ACC112 (cell line): ENCODE results near the gene SLC16A5.

Experiments used
- H2AFZ ChIP-seq: fragments of 200-600 bp; sonication (generic); one replicate; pipeline ENCODE4 v1.6.0; 2017; ENCODE audit warnings: antibody characterized with exemption, low read length; ENCODE audit not compliant: unreplicated experiment
- H3K27ac ChIP-seq: fragments of 200-600 bp; sonication (generic); 2 replicates; pipeline ENCODE4 v1.5.1; 2014; ENCODE audit warnings: low read depth, mild to moderate bottlenecking, antibody characterized with exemption, low read length, moderate library complexity
- H3K27me3 ChIP-seq: fragments of 200-600 bp; sonication (generic); 2 replicates; pipeline ENCODE4 v1.6.1; 2014; ENCODE audit warnings: mild to moderate bottlenecking, antibody characterized with exemption, low read length, moderate library complexity, mixed read lengths; ENCODE audit not compliant: insufficient read depth
- H3K36me3 ChIP-seq: fragments of 200-600 bp; sonication (generic); 2 replicates; pipeline ENCODE4 v1.6.1; 2016; ENCODE audit warnings: mild to moderate bottlenecking, antibody characterized with exemption, low read length, moderate library complexity, mixed read lengths; ENCODE audit not compliant: insufficient read depth
- H3K4me1 ChIP-seq: fragments of 200-600 bp; sonication (generic); one replicate; pipeline ENCODE4 v1.6.1; 2016; ENCODE audit warnings: low read length, mixed read lengths; ENCODE audit not compliant: insufficient read depth, unreplicated experiment, control insufficient read depth
- H3K4me3 ChIP-seq: fragments of 200-600 bp; sonication (generic); 2 replicates; pipeline ENCODE4 v1.5.1; 2014; ENCODE audit warnings: mild to moderate bottlenecking, low read depth, low read length
- H3K79me2 ChIP-seq: fragments of 200-600 bp; sonication (generic); one replicate; pipeline ENCODE4 v1.6.0; 2016; ENCODE audit warnings: low read length; ENCODE audit not compliant: control insufficient read depth, unreplicated experiment, insufficient read depth

SLC16A5 gene

DNA sequence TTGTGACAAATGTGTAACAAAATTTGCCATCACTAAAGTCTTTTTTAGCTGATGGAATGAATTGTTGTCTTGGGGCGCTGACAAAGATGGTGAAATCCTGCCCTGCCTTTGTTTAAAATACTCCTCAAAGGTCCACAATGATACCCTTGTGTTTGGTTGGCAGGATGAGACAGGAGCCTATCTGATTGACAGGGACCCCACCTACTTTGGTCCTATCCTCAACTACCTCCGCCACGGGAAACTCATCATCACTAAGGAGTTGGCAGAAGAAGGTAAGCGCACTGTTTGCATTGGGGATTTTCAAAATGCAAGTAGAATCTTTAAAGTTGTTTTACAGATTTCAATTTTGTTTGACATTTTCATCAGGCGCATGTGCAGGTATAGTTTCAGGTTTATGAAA is 38.7 kb upstream of the SLC16A5 start:
- Histone ChIP-seq H3K4me3 (peak overlapping the region; percentile 93), H3K36me3 (peaks cover 7% of the 10 kb centered on the region), H3K27me3 (no peaks in the 10 kb centered on the region), H3K27ac (no peak overlapping the region), H3K79me2 (peaks cover 27% of the 10 kb centered on the region), H2AFZ (no peak overlapping the region), H3K4me1 (peaks cover 13% of the 10 kb centered on the region)

DNA sequence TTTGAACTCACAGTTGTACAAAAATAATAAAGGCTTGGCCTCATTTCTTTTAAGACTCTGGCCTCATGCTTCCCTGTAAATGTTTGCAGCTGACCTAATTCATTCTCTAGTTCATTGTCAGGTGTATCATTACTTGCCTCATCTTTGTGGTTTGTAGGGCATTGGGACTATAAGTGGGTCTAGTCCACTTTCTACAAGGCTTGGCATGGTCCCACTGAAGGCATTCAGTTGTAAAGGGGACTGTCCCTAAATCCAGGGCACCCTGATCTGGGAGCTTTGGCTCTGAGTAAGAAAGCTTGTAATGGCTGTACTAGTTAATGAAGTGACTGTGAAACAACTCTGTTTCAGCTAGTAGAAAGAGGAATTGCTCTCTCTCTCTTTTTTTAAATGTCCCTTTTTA is 38.0 kb upstream of the SLC16A5 start:
- peaks cover 13% of the 10 kb centered on the region for H3K4me1 ChIP-seq
- H3K79me2 ChIP-seq = peaks cover 24% of the 10 kb centered on the region
- H3K27ac ChIP-seq = no peak overlapping the region
- H3K27me3 ChIP-seq = no peaks in the 10 kb centered on the region
- H3K4me3 ChIP-seq = no peak overlapping the region
- no peak overlapping the region for H2AFZ ChIP-seq
- H3K36me3 ChIP-seq = peaks cover 9% of the 10 kb centered on the region

DNA sequence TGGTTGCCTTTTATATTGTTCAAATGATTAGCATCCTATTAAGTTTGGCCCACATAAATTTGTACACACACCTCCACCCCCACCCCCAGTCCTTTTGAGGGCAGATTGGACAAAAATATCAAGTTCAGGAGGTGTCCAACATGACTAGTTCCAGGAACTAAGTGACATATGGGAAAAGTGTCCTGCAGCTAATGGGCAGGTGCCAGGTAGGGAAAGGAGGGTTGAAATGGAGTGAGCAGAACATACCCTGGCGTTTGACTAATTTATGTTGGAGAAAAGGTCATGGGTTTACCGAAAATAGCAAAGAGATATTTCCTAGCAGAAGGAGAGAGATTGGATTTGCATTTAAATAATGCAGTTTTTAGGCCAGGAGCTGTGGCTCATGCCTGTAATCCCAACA is 35.8 kb upstream of the SLC16A5 start:
- Histone ChIP-seq H3K4me3 (no peak overlapping the region), H3K36me3 (peaks cover 9% of the 10 kb centered on the region), H3K27ac (no peak overlapping the region), H3K27me3 (no peaks in the 10 kb centered on the region), H2AFZ (no peak overlapping the region), H3K79me2 (peaks cover 16% of the 10 kb centered on the region), H3K4me1 (peaks cover 10% of the 10 kb centered on the region)

DNA sequence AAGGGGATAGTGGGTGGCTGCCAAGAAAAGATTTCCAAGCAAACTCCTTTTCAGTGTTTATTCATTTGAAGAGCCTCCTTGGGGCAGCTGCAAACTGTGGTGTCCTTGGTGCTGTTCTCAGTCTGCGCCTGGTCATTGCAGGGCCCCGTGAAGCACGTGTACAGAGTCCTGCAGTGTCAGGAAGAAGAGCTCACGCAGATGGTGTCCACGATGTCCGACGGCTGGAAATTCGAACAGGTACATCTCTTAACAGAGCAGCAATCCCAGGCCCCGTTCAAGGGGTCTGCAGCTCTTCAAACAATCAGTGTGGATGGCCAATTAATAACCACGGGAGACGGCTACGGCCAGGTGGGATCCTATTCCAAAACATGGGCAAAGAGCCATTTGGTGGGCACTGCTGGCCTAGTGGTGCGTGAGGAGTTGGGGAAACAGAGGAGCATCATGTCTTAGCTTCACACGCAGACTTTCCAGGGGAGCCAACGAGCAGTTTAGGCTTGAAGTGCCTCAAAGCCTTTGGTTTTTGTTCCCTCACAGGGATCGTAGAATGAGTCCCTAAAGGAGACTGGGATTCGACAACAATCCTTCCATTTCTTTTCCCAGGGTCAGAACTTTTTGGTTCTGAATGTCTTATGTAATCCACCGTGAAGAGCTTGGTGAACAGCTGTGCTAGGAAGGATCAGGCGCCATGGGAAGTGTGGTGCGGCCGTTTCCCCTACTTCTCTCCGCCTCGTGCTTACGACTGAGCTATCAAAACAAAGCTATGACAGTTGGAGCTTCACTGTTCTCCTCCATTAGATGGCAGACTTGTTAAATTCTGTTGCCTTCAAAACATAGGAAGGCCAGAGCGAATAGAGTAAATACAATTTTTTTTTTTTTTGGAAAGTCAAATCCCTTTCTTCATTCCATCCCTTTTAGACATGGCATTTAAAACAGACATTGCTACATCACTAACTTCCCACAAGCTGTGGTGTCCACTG is 28.1 kb upstream of the SLC16A5 start:
- no peaks in the 10 kb centered on the region for H3K4me1 ChIP-seq
- H3K4me3 ChIP-seq = no peak overlapping the region
- no peaks in the 10 kb centered on the region for H3K27me3 ChIP-seq
- peaks cover 5% of the 10 kb centered on the region for H3K36me3 ChIP-seq
- no peak overlapping the region for H3K27ac ChIP-seq
- no peaks in the 10 kb centered on the region for H3K79me2 ChIP-seq
- H2AFZ ChIP-seq = no peak overlapping the region

DNA sequence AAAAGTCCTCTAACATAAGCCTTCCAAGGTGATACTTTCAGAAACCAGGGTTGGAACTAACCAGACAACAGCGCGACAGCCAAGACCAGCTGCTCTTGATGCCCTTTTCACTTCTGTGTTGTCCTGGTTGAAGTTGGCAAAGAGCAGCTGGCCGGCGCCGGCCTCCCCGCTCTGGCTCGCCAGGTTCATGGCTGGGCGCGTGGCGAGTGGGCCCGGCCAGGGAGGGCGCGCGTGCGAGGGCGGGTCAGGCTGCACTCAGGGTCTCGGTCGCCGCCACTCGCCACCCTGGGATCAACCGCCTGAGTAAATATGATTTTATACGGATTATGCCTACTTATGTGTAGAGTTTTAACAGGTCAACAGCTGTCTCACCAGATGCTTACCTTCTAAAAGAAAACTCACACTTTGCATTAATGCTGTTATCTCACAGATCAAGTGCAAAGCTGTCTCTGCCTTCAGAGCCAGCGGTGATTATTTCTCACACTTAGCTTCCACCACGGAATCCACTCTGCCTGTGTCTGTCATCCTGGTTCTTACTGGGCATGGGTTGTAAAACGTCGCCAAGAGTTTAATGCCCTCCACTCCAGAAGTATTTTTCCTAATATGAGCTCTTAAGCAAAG is 27.2 kb upstream of the SLC16A5 start:
- H3K27me3 ChIP-seq = no peaks in the 10 kb centered on the region
- H3K27ac ChIP-seq = no peak overlapping the region
- H3K4me1 ChIP-seq = peaks cover 3% of the 10 kb centered on the region
- peaks cover 5% of the 10 kb centered on the region for H3K36me3 ChIP-seq
- H3K79me2 ChIP-seq = no peaks in the 10 kb centered on the region
- no peak overlapping the region for H2AFZ ChIP-seq
- no peak overlapping the region for H3K4me3 ChIP-seq

DNA sequence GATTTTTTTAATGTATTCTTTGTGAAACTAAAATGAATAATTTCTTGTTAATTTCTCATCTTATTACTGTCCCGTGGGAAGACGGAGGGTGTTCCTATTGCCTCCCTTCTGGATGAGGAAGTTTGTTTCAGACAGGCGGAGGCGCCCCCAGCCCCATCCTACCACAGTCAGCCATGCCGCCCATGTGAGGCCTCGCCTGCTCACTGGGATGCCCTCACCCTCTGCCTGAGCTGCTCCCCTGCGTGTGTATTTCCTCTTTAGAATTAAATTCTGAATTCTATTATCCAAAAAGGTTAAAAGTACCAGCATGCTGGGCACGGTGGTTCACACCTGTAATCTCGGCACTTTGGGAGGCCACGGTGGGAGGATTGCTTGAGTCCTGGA is 26.7 kb upstream of the SLC16A5 start:
- Histone ChIP-seq H3K4me1 (peaks cover 6% of the 10 kb centered on the region), H2AFZ (no peak overlapping the region), H3K27ac (no peak overlapping the region), H3K36me3 (peaks cover 5% of the 10 kb centered on the region), H3K79me2 (no peaks in the 10 kb centered on the region), H3K27me3 (no peaks in the 10 kb centered on the region), H3K4me3 (no peak overlapping the region)

DNA sequence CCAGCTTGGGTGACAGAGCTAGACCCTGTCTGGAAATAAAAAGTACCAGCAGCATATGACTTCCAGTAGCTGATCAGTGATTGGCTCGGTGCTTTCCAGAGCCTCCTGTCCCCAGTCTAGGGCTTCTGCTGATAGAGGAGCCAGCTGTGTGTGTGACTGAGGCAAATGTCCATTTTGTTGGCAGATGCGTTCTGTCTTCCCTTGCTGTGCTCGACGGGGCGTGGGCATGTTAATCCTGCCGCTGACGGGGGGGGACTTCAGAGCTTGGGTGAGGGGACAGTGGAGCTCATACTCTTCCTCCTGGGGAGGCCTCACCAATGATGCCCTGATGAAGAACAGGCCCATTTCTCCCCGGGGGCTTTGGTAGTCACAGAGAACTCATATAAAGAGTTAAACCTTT is 26.1 kb upstream of the SLC16A5 start:
- H2AFZ ChIP-seq = no peak overlapping the region
- peaks cover 5% of the 10 kb centered on the region; the same call in 1 of the 2 replicates for H3K36me3 ChIP-seq
- H3K4me3 ChIP-seq = no peak overlapping the region
- peaks cover 6% of the 10 kb centered on the region for H3K4me1 ChIP-seq
- no peaks in the 10 kb centered on the region for H3K27me3 ChIP-seq
- H3K79me2 ChIP-seq = no peaks in the 10 kb centered on the region
- no peak overlapping the region for H3K27ac ChIP-seq

DNA sequence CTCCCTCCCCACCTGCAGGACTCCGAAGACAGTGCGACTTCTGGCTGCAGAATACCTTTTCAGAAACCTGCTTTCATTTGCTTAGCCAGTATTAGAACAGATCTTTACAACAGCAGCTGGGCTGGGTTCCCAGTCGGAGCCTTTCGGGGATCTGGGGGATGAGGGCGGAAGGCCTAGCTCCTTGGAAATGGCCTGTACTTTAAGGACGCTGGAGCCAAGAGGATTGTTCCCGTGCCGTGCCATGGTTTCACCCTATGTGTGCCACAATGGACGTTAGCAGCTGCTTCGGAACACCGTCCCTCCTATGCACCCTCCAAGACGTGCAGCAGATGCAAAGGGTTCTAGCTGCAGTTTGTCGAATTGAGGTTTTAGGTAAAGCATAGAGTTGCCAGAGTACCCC is 24.6 kb upstream of the SLC16A5 start:
- H3K27ac ChIP-seq = no peak overlapping the region
- H3K4me1 ChIP-seq = peaks cover 6% of the 10 kb centered on the region
- no peak overlapping the region for H2AFZ ChIP-seq
- peaks cover 5% of the 10 kb centered on the region; the same call in 1 of the 2 replicates for H3K36me3 ChIP-seq
- no peaks in the 10 kb centered on the region for H3K79me2 ChIP-seq
- H3K4me3 ChIP-seq = no peak overlapping the region
- no peaks in the 10 kb centered on the region for H3K27me3 ChIP-seq

DNA sequence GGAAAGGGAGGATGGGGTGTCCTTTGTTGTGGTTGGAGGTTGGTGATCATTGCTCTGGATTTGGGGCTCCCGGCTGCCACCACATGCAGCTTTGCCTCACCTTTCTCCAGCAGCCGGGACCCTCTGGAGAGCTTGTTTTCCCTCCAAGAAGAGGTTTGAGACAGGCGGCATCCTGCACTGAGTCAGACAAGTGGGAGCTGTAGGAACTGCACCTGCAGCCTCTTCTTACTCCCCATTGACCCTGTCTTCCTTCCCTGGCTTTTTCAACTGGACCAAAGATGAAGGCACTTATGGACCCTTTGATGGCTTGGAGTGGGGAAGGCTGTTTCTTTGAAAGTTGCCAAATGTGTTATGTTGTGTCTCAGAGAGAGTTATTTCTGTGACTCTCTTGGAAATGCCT is 24.1 kb upstream of the SLC16A5 start:
- peaks cover 5% of the 10 kb centered on the region; the same call in 1 of the 2 replicates for H3K36me3 ChIP-seq
- no peak overlapping the region for H2AFZ ChIP-seq
- peaks cover 6% of the 10 kb centered on the region for H3K4me1 ChIP-seq

DNA sequence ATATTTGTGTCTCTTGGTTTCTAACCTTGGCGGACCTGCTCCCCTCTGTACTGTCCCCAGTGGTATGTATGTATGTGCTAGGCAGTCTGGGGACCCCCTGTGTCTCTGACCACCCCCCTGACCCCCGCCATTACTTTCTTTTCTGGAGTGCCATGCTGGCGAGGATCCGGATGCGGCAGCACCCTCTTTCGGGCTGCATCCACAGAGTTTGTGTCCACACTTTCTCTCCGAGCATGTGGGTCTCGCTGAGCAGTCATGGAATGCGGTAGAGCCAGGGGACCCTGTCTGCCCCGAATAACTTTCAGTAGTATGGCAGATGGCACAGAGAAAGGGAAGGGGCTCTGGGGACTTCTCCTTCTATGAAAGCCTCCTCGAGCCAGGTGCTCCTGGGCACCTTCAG is 23.7 kb upstream of the SLC16A5 start:
- Histone ChIP-seq H3K27me3 (no peaks in the 10 kb centered on the region), H3K36me3 (peaks cover 5% of the 10 kb centered on the region; the same call in 1 of the 2 replicates), H2AFZ (no peak overlapping the region), H3K4me3 (no peak overlapping the region), H3K79me2 (no peaks in the 10 kb centered on the region), H3K4me1 (peaks cover 6% of the 10 kb centered on the region), H3K27ac (no peak overlapping the region)

More for the DNA sequence above, 24.1 kb upstream of the SLC16A5 start:
- no peak overlapping the region for H3K27ac ChIP-seq
- H3K4me3 ChIP-seq = no peak overlapping the region
- H3K79me2 ChIP-seq = no peaks in the 10 kb centered on the region
- H3K27me3 ChIP-seq = no peaks in the 10 kb centered on the region

DNA sequence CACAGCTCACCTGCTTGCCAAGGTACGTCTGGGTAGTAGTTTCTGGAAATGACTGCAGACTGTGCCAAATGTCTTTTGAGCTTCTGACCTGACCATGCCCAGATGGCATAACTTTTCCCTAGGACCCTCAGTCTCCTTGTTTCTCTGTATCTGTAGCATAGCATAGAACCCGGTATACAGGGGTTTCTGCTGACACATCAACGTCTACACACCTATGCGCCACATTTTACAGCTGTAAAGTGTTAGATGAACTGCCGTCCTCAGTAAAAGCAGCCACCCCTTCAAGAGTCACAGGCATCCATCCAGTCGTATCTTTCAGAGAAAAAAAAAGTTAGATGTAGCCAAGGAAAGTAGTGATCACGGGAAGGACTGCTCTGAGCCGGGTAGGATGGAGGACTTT is 23.3 kb upstream of the SLC16A5 start:
- H3K4me1 ChIP-seq = peaks cover 6% of the 10 kb centered on the region
- H3K79me2 ChIP-seq = no peaks in the 10 kb centered on the region
- peaks cover 5% of the 10 kb centered on the region; the same call in 1 of the 2 replicates for H3K36me3 ChIP-seq
- H3K27me3 ChIP-seq = no peaks in the 10 kb centered on the region
- no peak overlapping the region for H3K4me3 ChIP-seq
- H2AFZ ChIP-seq = no peak overlapping the region
- H3K27ac ChIP-seq = no peak overlapping the region
